ENCODE data around the gene PRM2.

GRCh38 chr16:11239644-11240632 is 36.3 kb downstream of the PRM2 start:
- no peak for TF ChIP-seq SP1 (IDR thresholded peaks at IDR 0.05)
- TF ChIP-seq ELF4 (IDR thresholded peaks at IDR 0.05), result no peak
- TF ChIP-seq SUZ12 (IDR thresholded peaks at IDR 0.05), result no peak
- TF ChIP-seq, protein P1, sequence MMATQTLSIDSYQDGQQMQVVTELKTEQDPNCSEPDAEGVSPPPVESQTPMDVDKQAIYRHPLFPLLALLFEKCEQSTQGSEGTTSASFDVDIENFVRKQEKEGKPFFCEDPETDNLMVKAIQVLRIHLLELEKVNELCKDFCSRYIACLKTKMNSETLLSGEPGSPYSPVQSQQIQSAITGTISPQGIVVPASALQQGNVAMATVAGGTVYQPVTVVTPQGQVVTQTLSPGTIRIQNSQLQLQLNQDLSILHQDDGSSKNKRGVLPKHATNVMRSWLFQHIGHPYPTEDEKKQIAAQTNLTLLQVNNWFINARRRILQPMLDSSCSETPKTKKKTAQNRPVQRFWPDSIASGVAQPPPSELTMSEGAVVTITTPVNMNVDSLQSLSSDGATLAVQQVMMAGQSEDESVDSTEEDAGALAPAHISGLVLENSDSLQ (IDR thresholded peaks at IDR 0.05), result no peak
- no peak for TF ChIP-seq FOXK2 (IDR thresholded peaks at IDR 0.05)
- no peak for TF ChIP-seq FOXM1 (IDR thresholded peaks at IDR 0.05; ENCODE audit: borderline replicate concordance)
- no peak for TF ChIP-seq TARDBP (IDR thresholded peaks at IDR 0.05)
